Activated CD4-positive, alpha-beta T cell treated with anti-CD3 and anti-CD28 coated beads, Interleukin-2, Interleukin-4, amounts not matched to agents 100 ng/mL and 50 ng/mL, durations not matched to agents 16 hours and 8 hours (primary cell): ENCODE data around the gene SLC25A20.
A peak's percentile ranks its signal among the peaks of the same experiment; 100 is the strongest.
"Not testable (repeated sequence)": the region's sequence is repeated elsewhere in the genome, so short reads cannot be mapped to it uniquely, and the experiment has no call there.

Source experiments
- DNase-seq: peaks from one replicate; pipeline ENCODE4 v3.0.0-alpha.2; 2020; ENCODE audit warnings: low spot score

The SLC25A20 gene

GRCh38 chr3:48898383-48899234, at the start of gene SLC25A20:
SLC25A20 (minus strand) TSS chr3:48898882; CDS start chr3:48898794, 88 bp downstream.
- DNase-seq: peak; percentile 94

- no peak for DNase-seq
Observed at GRCh38 chr3:48945891-48946549, 47.3 kb upstream of the SLC25A20 start.

GRCh38 chr3:48945432-48945831, 46.8 kb upstream of the SLC25A20 start:
- DNase-seq: no peak

- no peak for DNase-seq
Observed at GRCh38 chr3:48938689-48939088, 40.0 kb upstream of the SLC25A20 start.

- no peak for DNase-seq
Observed at GRCh38 chr3:48938156-48938555, 39.5 kb upstream of the SLC25A20 start.

GRCh38 chr3:48935530-48935929, 36.8 kb upstream of the SLC25A20 start:
- DNase-seq: no peak

GRCh38 chr3:48934333-48934991, 35.8 kb upstream of the SLC25A20 start:
- no peak for DNase-seq

GRCh38 chr3:48931944-48932580, 33.4 kb upstream of the SLC25A20 start:
- peak; percentile 28 for DNase-seq

- DNase-seq: no peak
Observed at GRCh38 chr3:48930590-48930989, 31.9 kb upstream of the SLC25A20 start.

- DNase-seq: no peak
Observed at GRCh38 chr3:48929358-48930035, 30.8 kb upstream of the SLC25A20 start.

GRCh38 chr3:48928679-48929078, 30.0 kb upstream of the SLC25A20 start:
- no peak for DNase-seq

GRCh38 chr3:48927928-48928327, 29.2 kb upstream of the SLC25A20 start:
- DNase-seq: peak; percentile 54

- DNase-seq: peak; percentile 29
Observed at GRCh38 chr3:48926425-48927392, 28.0 kb upstream of the SLC25A20 start.

GRCh38 chr3:48919215-48920138, 20.8 kb upstream of the SLC25A20 start:
- peak; percentile 75 for DNase-seq

- peak; percentile 94 for DNase-seq
Observed at GRCh38 chr3:48918388-48919214, 19.9 kb upstream of the SLC25A20 start, which contains the start of gene ARIH2. ARIH2 (plus strand) TSS chr3:48918842; CDS start chr3:48927559, 8,717 bp downstream.

- no peak for DNase-seq
Observed at GRCh38 chr3:48915296-48915695, 16.6 kb upstream of the SLC25A20 start.

- DNase-seq: not testable (repeated sequence)
Observed at GRCh38 chr3:48907026-48907425, 8.3 kb upstream of the SLC25A20 start.

GRCh38 chr3:48899273-48899672, 591 bp upstream of the SLC25A20 start:
- peak; percentile 33 for DNase-seq
